ENCODE measurements around the gene ACSL1.
"Not testable (repeated sequence)": the region's sequence is repeated elsewhere in the genome, so short reads cannot be mapped to it uniquely, and the experiment has no call there.

ACSL1 gene

GRCh38 chr4:184784628-184785257 lies 41.0 kb downstream of the ACSL1 start:
- no peak for DNase-seq

- DNase-seq: no peak
These were observed 42.9 kb downstream of the ACSL1 start for GRCh38 chr4:184782731-184783373.

GRCh38 chr4:184779160-184779559 lies 46.6 kb downstream of the ACSL1 start:
- not testable (repeated sequence) for DNase-seq

- DNase-seq: no peak
These were observed 47.4 kb downstream of the ACSL1 start for GRCh38 chr4:184778325-184778724.

GRCh38 chr4:184776821-184777220 lies 48.9 kb downstream of the ACSL1 start:
- DNase-seq: no peak

GRCh38 chr4:184775854-184776555 lies 49.8 kb downstream of the ACSL1 start:
- DNase-seq: no peak

GRCh38 chr4:184774152-184774551 lies 51.6 kb downstream of the ACSL1 start:
- no peak for DNase-seq

GRCh38 chr4:184771416-184771815 lies 54.4 kb downstream of the ACSL1 start:
- no peak for DNase-seq

- DNase-seq: no peak
These were observed 56.5 kb downstream of the ACSL1 start for GRCh38 chr4:184769141-184769765.

- DNase-seq: no peak
These were observed 57.5 kb downstream of the ACSL1 start for GRCh38 chr4:184768296-184768695.

GRCh38 chr4:184766446-184766845 lies 59.3 kb downstream of the ACSL1 start:
- DNase-seq: no peak

GRCh38 chr4:184765473-184766340 lies 60.1 kb downstream of the ACSL1 start:
- no peak for DNase-seq

- DNase-seq: no peak
These were observed 61.2 kb downstream of the ACSL1 start for GRCh38 chr4:184764601-184765000.

GRCh38 chr4:184763150-184763780 lies 62.5 kb downstream of the ACSL1 start:
- DNase-seq: no peak

- DNase-seq: no peak
These were observed 63.7 kb downstream of the ACSL1 start for GRCh38 chr4:184762100-184762499.

- no peak for DNase-seq
These were observed 65.1 kb downstream of the ACSL1 start for GRCh38 chr4:184760681-184761080.

GRCh38 chr4:184757810-184758209 lies 68.0 kb downstream of the ACSL1 start:
- no peak for DNase-seq

GRCh38 chr4:184756399-184756798 lies 69.4 kb downstream of the ACSL1 start:
- no peak for DNase-seq

GRCh38 chr4:184755278-184755677 lies 70.5 kb downstream of the ACSL1 start:
- no peak for DNase-seq

GRCh38 chr4:184752496-184753275 lies 73.1 kb downstream of the ACSL1 start:
- no peak for DNase-seq

GRCh38 chr4:184751585-184751956 lies 74.2 kb downstream of the ACSL1 start:
- no peak for DNase-seq

Measured in DMS79 (cell line).